Colonic mucosa (tissue), 4 donors: ENCODE results near the gene THAP11. TPM values are rescaled to one million over a fixed set of nuclear protein-coding genes. Genes with fewer than 3 reads are reported as not detected.

Experiments
- DNase-seq: peaks from one replicate; pipeline ENCODE4 v3.0.0-alpha.2; 2020
- H3K27ac ChIP-seq: fragments of 200-600 bp; one replicate; pipeline ENCODE4 v1.8.0; 2021
- H3K27me3 ChIP-seq: fragments of 200-600 bp; one replicate; pipeline ENCODE4 v1.8.0; 2021
- H3K36me3 ChIP-seq: fragments of 200-600 bp; one replicate; pipeline ENCODE4 v1.8.0; 2021
- H3K4me1 ChIP-seq: fragments of 200-600 bp; one replicate; pipeline ENCODE4 v1.8.0; 2021; ENCODE audit warnings: mild to moderate bottlenecking
- H3K4me3 ChIP-seq: fragments of 200-600 bp; one replicate; pipeline ENCODE4 v1.8.0; 2021
- H3K9ac ChIP-seq, 2 donors: one replicate each; pipeline ENCODE4 v1.7.0; 2013; ENCODE audit warnings: control low read depth in 2 of 2, low read depth in 2 of 2, low read length in 2 of 2
- H3K9me3 ChIP-seq: fragments of 200-600 bp; one replicate; pipeline ENCODE4 v1.8.0; 2021
- CTCF ChIP-seq: fragments of 200-600 bp; IDR thresholded peaks from one replicate; pipeline ENCODE4 v1.8.0; 2022; ENCODE audit warnings: antibody characterized with exemption, mild to moderate bottlenecking
- intact Hi-C: fragments of 100-400 bp; cut with DNase I; formaldehyde crosslinking; loops from one replicate; pipeline ENCODE4 v1.14.1; 2022
- total RNA-seq, 2 donors: library from RNA; stranded (reverse); fragmentation: NEBNext Ultra II Directional in 1 of 2; extraction: Animal tissue kit (Norgen Biotek cat#: 25700) in 1 of 2; gene quantifications; one replicate each; pipeline ENCODE4 v1.2.1, GENCODE V29; 2021
- donor health status: healthy.
- donor health status: DM: no; HTN: no; CAD: no.
- donor health status: DM: no; HTN: no; CAD: no.

THAP11 gene
- total RNA-seq, 2 donors from 2014 or later, result 22.0 to 33.2 TPM

- no peak overlapping the region for H3K4me3 ChIP-seq
- no peaks in the 10 kb centered on the region for H3K4me1 ChIP-seq
- intact Hi-C loops, result no loop called here
- TF ChIP-seq CTCF, result no peak
- H3K27me3 ChIP-seq, result no peaks in the 10 kb centered on the region
- DNase-seq, result no peak
- no peaks in the 10 kb centered on the region for H3K9me3 ChIP-seq
- H3K27ac ChIP-seq, result no peak overlapping the region
- no peak overlapping the region for H3K9ac ChIP-seq
- H3K36me3 ChIP-seq, result peaks cover 14% of the 10 kb centered on the region
These were observed 43.9 kb downstream of the THAP11 start for GRCh38 chr16:67885976-67886375.

- Histone ChIP-seq H3K27me3 (no peaks in the 10 kb centered on the region), H3K27ac (no peak overlapping the region), H3K4me1 (no peaks in the 10 kb centered on the region), H3K9me3 (no peaks in the 10 kb centered on the region), H3K9ac (no peak overlapping the region), H3K4me3 (no peak overlapping the region), H3K36me3 (peaks cover 12% of the 10 kb centered on the region)
- intact Hi-C loops, result no loop called here
- no peak for TF ChIP-seq CTCF
- no peak for DNase-seq
These were observed 44.3 kb downstream of the THAP11 start for GRCh38 chr16:67886387-67886786.

- no peak for TF ChIP-seq CTCF
- Histone ChIP-seq H3K4me3 (no peak overlapping the region), H3K27ac (no peak overlapping the region), H3K27me3 (no peaks in the 10 kb centered on the region), H3K9me3 (no peaks in the 10 kb centered on the region), H3K4me1 (peaks cover 4% of the 10 kb centered on the region), H3K36me3 (peaks cover 6% of the 10 kb centered on the region), H3K9ac (no peak overlapping the region)
- no peak for DNase-seq
- intact Hi-C loops, result no loop called here
These were observed 46.2 kb downstream of the THAP11 start for GRCh38 chr16:67888331-67888730.

GRCh38 chr16:67892375-67892774, 50.3 kb downstream of the THAP11 start:
- H3K27me3 ChIP-seq, result no peaks in the 10 kb centered on the region
- H3K4me3 ChIP-seq, result peak overlapping the region; percentile 96
- no peaks in the 10 kb centered on the region for H3K9me3 ChIP-seq
- H3K36me3 ChIP-seq, result no peaks in the 10 kb centered on the region
- intact Hi-C loops, result no loop called here
- peaks cover 11% of the 10 kb centered on the region for H3K4me1 ChIP-seq
- H3K27ac ChIP-seq, result peak overlapping the region; percentile 4
- no peak for TF ChIP-seq CTCF
- no peak for DNase-seq
- H3K9ac ChIP-seq, result peak overlapping the region in 1 of 2 donors; percentile 71

GRCh38 chr16:67892899-67893742, 51.0 kb downstream of the THAP11 start, which contains the start of gene PSKH1:
Gene PSKH1 (plus strand): TSS chr16:67893254. CDS start chr16:67908750, 15,496 bp downstream.
- H3K4me1 ChIP-seq, result peaks cover 11% of the 10 kb centered on the region
- H3K4me3 ChIP-seq, result peak within 1 kb of the TSS; percentile 96
- no peaks in the 10 kb centered on the region for H3K9me3 ChIP-seq
- intact Hi-C loops, result no loop called here
- peak within 1 kb of the TSS; percentile 100 for H3K9ac ChIP-seq
- H3K36me3 ChIP-seq, result no peaks in the 10 kb centered on the region
- H3K27ac ChIP-seq, result peak within 1 kb of the TSS; percentile 93
- no peaks in the 10 kb centered on the region for H3K27me3 ChIP-seq
- peak; percentile 98 for DNase-seq
- TF ChIP-seq CTCF, result no peak

Other genes starting within 250 kb of the THAP11 start
- gene CARMIL2, start 197.2 kb upstream of the THAP11 start, total RNA-seq, result 1 to 10 TPM; 1.9 to 2.5 TPM
- gene ACD, start 182.1 kb upstream of the THAP11 start, total RNA-seq, result 10 to 100 TPM; 11.8 to 27.5 TPM
- 10 to 100 TPM in 1 of 2 donors, 1 to 10 TPM in 1; 4.6 to 10.3 TPM for gene PARD6A, start 181.4 kb upstream of the THAP11 start, total RNA-seq
- gene ENKD1, start 175.6 kb upstream of the THAP11 start, total RNA-seq, result 10 to 100 TPM in 1 of 2 donors, 1 to 10 TPM in 1; 9.1 to 13.0 TPM
- gene C16orf86, start 175.5 kb upstream of the THAP11 start, total RNA-seq, result 1 to 10 TPM; 1.1 to 1.4 TPM
- gene GFOD2, start 123.0 kb upstream of the THAP11 start, total RNA-seq, result 10 to 100 TPM; 22.1 to 33.8 TPM
- 10 to 100 TPM; 14.7 to 22.5 TPM for gene RANBP10, start 35.8 kb upstream of the THAP11 start, total RNA-seq
- gene TSNAXIP1, start 35.4 kb upstream of the THAP11 start, total RNA-seq, result under 1 TPM; 0.13 to 0.30 TPM
- 100 to 1,000 TPM in 1 of 2 donors, 10 to 100 TPM in 1; 58.3 to 108 TPM for gene NUTF2, start 4.6 kb downstream of the THAP11 start, total RNA-seq
- gene CENPT, start 5.4 kb downstream of the THAP11 start, total RNA-seq, result 10 to 100 TPM; 25.6 to 38.9 TPM
- 10 to 100 TPM; 58.6 to 96.5 TPM for gene EDC4, start 30.7 kb downstream of the THAP11 start, total RNA-seq
- under 1 TPM; 0.93 to 0.96 TPM for gene NRN1L, start 42.6 kb downstream of the THAP11 start, total RNA-seq
- gene PSKH1, start 50.9 kb downstream of the THAP11 start, total RNA-seq, result 10 to 100 TPM; 24.5 to 34.7 TPM
- gene CTRL, start 89.5 kb downstream of the THAP11 start, total RNA-seq, result 1 to 10 TPM in 1 of 2 donors, under 1 TPM in 1; 0.64 to 2.2 TPM
- gene PSMB10, start 94.5 kb downstream of the THAP11 start, total RNA-seq, result 100 to 1,000 TPM; 120 to 124 TPM
- 1 to 10 TPM; 3.4 to 3.6 TPM for gene LCAT, start 101.8 kb downstream of the THAP11 start, total RNA-seq
- 10 to 100 TPM in 1 of 2 donors, 1 to 10 TPM in 1; 8.7 to 17.0 TPM for gene SLC12A4, start 126.3 kb downstream of the THAP11 start, total RNA-seq
- gene DPEP3, start 138.2 kb downstream of the THAP11 start, total RNA-seq, result not detected
- gene DPEP2, start 157.2 kb downstream of the THAP11 start, total RNA-seq, result under 1 TPM; 0.88 to 0.96 TPM
- not detected for gene DPEP2NB, start 173.6 kb downstream of the THAP11 start, total RNA-seq
- 10 to 100 TPM in 1 of 2 donors, 1 to 10 TPM in 1; 6.8 to 10.7 TPM for gene DDX28, start 180.9 kb downstream of the THAP11 start, total RNA-seq
- gene DUS2, start 181.0 kb downstream of the THAP11 start, total RNA-seq, result 10 to 100 TPM; 13.1 to 24.6 TPM
- 10 to 100 TPM; 22.5 to 29.3 TPM for gene NFATC3, start 243.1 kb downstream of the THAP11 start, total RNA-seq